Measurements from ENCODE around the gene CARHSP1. TPM values are rescaled to one million over a fixed set of nuclear protein-coding genes. Genes with fewer than 3 reads are reported as not detected.
"Not testable (repeated sequence)": the region's sequence is repeated elsewhere in the genome, so short reads cannot be mapped to it uniquely, and the experiment has no call there.

CARHSP1 gene
- 43.6 TPM for total RNA-seq

DNA sequence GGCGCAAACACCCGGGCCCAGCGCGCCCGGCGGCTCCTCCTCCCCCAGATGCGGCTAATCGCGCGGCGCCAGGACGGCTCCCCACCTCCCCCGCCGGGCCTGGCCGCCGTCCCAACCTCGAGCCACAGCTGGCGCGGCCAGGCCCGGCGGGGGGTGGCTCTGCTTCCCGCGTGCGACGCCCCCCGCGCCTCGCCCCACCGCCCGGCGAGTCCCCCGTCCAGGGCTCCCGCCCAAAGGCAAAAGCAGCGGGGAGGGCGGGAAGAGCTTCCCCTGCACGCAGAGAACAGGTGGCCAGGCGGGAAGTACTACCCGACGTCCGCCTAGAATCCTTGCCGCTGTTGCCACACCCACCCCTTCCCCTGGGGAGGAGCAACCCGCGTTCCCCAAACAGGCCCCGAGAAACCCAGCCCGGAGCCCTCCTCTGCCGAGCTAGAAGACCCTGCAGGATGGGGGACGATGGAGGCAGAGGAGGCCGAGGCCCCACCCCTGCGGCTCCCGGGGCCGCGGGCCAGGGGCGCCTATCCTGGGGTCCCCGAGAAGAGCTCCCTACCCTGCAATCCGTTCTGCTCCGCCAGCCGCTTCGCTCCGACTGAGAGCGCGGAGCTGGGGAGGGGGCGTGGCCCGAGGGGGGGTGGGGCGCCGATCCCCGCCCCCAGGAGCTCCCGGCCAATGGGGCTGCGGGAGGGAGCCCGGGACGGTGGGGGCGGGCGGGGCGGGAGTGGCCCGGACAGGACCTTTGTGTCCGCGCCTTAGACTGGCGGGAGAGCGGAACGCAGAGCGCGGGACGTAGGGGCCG lies at the start of gene CARHSP1:
Gene CARHSP1, minus strand, starts transcription at position 591 of the 796 bp plus-strand sequence. CDS start 9,678 bp downstream, outside the sequence.
- peak; percentile 88 for DNase-seq (ENCODE audit: low spot score)

- DNase-seq (ENCODE audit: low spot score), result not testable (repeated sequence)
Measured at GRCh38 chr16:8917336-8917735, 48.5 kb upstream of the CARHSP1 start.

- no peak for DNase-seq (ENCODE audit: low spot score)
Measured at GRCh38 chr16:8916541-8917225, 47.9 kb upstream of the CARHSP1 start.

DNA sequence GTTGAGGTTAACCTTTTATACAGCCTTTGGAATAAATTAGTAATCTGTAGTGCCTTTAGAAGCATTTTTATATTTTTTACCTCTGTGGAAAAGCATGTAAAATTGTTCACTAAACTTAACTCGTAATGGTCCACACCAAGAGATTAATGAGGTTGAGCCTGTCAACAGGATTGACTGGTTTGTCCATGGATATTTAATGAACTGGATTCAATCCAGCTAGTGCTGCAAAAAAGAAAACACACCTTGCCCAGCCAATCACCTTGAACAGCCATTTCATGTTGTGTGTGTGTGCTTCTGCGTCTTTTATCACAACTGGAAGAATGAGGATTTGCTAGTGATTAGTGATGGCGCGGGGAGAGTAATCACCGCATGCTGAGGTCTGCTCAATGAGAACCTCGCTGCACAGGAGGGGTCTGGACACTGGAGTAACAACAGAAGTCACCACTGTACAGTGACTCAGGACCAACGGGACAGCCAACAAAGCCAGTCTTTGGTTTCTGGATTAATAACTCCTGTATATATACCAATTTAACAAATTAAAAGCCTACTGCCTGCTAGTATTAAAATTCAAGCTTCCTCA lies 47.0 kb upstream of the CARHSP1 start:
- no peak for DNase-seq (ENCODE audit: low spot score)

GRCh38 chr16:8914098-8914497 lies 45.3 kb upstream of the CARHSP1 start:
- no peak for DNase-seq (ENCODE audit: low spot score)

DNA sequence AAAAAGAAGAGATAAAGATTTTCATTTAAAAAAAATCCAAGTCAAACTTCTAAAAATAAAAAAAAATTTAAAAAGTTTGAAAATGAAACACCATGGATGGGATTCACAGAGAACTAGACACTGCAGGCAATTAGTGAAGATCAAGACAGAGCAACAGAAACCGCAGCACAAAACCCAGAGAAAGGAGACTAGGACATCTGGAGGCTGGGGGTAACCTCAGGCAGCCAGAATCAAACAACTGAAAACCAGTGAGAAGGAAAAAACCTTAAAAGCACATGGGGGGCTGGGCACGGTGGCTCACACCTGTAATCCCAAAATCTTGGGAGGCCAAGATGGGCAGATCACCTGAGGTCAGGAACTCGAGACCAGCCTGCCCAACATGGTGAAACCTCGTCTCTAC lies 44.0 kb upstream of the CARHSP1 start:
- DNase-seq (ENCODE audit: low spot score), result no peak

DNA sequence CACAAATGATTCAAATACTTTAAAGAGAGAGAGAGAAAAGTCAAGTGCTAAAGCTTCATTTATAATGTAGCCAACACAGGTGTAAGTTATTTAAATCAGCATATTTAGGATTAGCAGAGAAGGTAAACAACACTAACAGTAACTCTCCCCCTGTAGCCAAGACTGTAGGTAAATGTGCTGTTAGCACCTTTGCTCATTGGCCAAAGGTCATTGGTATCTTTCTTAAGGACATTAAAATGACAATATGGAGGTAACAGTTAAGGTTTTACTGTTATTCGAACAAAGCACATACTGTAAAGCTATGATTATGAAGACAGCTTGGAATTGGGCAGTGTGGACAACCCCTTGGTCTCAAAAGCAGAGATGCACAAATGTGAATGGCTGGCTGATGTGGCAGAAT lies 42.0 kb upstream of the CARHSP1 start:
- no peak for DNase-seq (ENCODE audit: low spot score)

DNA sequence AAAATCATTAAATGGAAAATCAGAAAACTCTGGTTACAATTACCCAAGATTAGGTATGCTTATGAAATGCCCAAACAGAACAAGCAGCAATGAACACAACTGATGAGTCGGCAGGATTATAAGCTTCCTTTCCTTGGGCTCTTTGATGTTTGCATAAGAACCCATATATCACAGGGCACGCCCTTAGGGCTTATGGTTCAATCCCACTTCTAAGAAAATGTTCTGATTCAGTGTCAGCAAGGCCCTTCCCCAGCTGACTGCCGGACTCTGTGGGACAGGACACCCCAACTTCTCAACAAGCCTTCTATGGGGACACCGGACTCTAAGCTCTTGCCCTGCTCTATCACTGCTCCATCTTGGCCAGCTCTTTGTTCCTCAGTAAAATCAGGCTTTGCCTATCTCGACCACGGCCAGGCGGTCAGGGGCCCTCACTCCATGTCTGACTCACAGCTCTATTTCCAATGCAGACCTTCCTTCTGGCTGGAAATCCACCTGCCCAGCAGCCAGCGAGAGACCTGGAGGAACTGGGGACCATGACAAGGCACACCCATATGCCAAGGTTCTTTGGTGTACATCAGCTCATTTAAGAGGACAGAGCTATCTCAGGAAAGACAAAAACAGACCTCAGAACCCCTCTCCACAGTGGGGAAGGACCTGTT lies 40.1 kb upstream of the CARHSP1 start:
- DNase-seq (ENCODE audit: low spot score), result no peak

DNA sequence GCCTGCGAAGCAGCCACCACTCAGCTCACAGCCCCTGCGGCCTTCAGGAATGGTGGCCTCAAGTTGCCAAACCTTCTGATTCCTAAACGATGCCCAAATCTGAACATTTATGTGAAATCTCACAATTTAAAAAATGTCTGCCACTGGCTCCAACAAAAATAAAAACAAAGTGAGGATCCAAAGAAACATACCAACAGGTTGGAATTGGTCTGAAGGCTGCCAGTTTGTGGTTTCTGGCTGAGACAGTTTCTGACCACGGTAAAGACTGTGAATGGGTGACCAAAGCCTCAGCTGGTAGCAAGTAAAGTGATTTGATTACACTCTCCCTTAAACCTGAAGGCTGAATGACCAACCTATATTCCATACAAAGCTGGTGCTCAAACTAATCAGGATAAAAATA lies 38.3 kb upstream of the CARHSP1 start:
- DNase-seq (ENCODE audit: low spot score), result no peak

DNA sequence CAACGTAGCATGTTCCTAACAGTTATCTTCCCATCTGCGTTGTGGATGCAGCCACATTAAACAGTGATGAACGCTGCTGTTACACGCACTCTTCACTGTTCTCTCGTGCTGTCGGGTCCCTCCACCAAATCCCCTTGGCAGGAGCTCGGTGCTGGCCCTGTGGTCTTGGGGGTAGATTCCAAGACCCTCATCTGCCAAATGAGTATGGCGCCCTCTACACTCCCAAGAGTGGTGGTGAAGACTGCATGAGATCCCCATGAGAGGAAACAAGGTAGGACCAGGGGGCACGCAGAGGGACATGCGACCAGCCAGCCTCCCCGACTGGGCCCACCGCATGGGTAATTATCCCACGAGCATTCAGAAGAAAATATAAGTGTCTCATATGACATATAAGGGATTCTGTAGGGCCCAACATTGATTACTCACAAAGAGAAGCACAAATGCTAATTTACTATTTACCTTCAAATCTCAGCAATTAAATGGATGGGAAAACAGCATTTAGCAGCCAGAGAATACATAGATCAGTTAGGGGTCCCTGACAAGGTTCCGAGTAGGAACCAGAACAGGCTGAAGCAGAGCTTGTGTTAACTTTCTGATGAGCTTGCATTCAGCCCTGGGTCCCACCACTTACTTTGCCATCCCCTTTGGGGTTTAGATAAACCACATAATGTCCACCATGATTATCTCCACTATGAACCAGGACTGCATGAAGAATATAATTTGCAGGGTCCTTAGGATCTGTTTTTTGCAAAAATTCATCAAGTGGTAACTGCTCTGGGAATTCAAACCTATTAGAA lies 37.2 kb upstream of the CARHSP1 start:
- no peak for DNase-seq (ENCODE audit: low spot score)

- no peak for DNase-seq (ENCODE audit: low spot score)
Measured at GRCh38 chr16:8905168-8905762, 36.5 kb upstream of the CARHSP1 start.

DNA sequence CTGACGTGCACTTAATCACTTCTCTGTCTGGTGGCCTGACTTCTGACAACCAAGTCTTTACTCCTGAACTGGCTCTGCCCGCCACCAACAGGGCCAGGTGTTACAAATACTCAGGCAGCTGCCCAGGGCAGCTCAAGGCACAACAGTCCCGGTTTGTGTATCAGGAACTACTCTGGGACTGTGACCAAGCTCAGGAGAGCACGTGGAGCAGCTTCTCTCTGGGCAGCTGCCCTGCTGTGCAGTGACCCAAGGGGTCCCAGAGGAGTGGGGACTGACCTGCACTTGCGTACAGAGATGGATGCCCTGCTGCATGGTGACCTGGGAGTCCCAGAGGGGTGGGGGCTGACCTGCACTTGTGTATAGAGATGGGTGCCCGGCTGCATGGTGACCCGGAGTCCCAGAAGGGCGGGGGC lies 35.2 kb upstream of the CARHSP1 start:
- DNase-seq (ENCODE audit: low spot score), result no peak

DNA sequence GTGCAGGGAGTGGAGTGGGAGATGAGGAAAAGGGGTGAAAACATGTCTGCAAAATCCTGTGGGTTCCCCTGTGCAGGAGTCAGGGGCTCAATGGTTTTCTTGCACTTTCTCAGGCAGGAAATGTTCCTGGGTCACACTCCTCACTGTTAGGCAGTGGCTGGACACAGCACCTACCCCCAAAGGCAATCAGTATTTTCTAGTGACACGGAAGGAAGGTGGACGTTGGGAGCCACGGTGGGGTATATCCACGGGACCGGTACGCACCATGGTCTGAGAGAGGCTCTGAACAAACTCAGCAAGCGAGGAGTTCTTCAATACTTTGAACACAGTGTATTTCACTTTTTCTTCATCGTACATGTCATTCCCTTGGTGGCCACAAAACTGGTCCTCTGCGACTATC lies 34.2 kb upstream of the CARHSP1 start:
- DNase-seq (ENCODE audit: low spot score), result no peak

GRCh38 chr16:8901320-8901861 lies 32.6 kb upstream of the CARHSP1 start:
- no peak for DNase-seq (ENCODE audit: low spot score)

GRCh38 chr16:8900343-8900742 lies 31.5 kb upstream of the CARHSP1 start:
- DNase-seq (ENCODE audit: low spot score), result no peak

- no peak for DNase-seq (ENCODE audit: low spot score)
Measured at GRCh38 chr16:8899709-8900317, 31.0 kb upstream of the CARHSP1 start.

- DNase-seq (ENCODE audit: low spot score), result no peak
Measured at GRCh38 chr16:8898660-8899318, 30.0 kb upstream of the CARHSP1 start.

DNA sequence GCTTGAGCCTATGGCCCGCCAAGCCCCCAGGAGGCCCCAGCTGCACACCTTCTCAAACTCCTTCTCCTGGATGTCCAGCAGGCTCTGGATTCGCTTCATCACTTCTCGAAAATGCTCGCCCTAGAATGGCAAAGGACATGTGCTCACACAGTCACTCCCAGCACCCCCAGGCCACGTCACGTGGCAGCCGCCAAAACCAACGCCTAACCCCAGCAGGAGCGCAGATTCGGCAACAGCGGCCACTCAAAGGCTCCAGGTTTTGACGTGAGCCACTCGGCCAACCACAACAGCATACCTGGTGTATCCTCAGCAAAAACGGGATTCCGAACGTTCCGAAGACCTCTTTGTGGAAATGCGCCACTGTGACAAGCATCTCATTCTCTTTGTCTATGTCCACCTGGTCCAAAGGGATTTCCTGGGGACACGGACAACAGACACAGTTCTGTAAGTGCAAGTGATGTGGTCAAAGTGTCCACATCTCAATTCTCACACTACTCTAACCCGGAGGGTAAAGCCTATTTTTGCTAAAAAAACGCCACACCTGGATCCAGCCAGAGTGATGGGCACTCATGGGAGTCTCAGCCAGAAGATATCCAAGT lies 26.0 kb upstream of the CARHSP1 start:
- no peak for DNase-seq (ENCODE audit: low spot score)

GRCh38 chr16:8893976-8894690 lies 25.3 kb upstream of the CARHSP1 start:
- DNase-seq (ENCODE audit: low spot score), result no peak

Data from ureter (tissue), 1 donor.